ENCODE data around the gene ST3GAL5.

The ST3GAL5 gene

GRCh38 chr2:85790032-85790431 lies 98.8 kb downstream of the ST3GAL5 start:
- no peak for DNase-seq (ENCODE audit: low read depth)

- DNase-seq (ENCODE audit: low read depth): no peak
These were observed 99.5 kb downstream of the ST3GAL5 start for GRCh38 chr2:85789271-85789670.

DNA sequence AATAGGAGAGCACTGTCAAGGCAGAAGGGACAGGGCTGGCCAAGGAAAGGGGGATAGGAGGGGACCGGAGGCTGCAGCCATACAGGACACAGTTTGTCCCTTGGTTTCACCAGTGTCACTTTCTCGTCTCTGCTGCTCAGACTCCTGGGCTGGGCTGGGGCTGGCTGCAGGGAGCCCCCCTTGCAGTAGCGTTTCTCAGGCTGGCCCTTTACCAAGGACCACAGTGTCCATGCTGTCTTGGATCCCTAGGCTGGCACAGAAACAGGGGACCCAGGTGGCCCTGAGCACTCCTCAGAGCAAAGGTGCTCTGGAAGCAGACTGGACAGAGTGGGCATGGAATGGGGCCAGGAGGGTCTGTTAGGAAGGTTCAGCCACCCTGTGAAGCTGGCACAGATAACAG lies 100.2 kb downstream of the ST3GAL5 start:
- DNase-seq (ENCODE audit: low read depth): no peak

GRCh38 chr2:85787981-85788340 lies 100.8 kb downstream of the ST3GAL5 start:
- no peak for DNase-seq (ENCODE audit: low read depth)

GRCh38 chr2:85787282-85787980 lies 101.4 kb downstream of the ST3GAL5 start:
- no peak for DNase-seq (ENCODE audit: low read depth)
